Lung (tissue), 12 donors: ENCODE results near the gene MPZ. TPM values are rescaled to one million over a fixed set of nuclear protein-coding genes. Genes with fewer than 3 reads are reported as not detected.

Source experiments
- ATAC-seq: fragments of 200-7000 bp; cut with Tn5 transposase; one replicate; pipeline ENCODE4 v1.9.1; 2020; ENCODE audit warnings: moderate number of reproducible peaks; ENCODE audit not compliant: insufficient read depth, low FRiP score
- DNase-seq, 3 donors: peaks; one replicate each; pipeline ENCODE4 v3.0.0-alpha.2; 2013 to 2017
- H3K27ac ChIP-seq, 2 donors: one replicate each; pipeline ENCODE4 v1.5.1; 2013; ENCODE audit warnings: mild to moderate bottlenecking in 2 of 2, moderate library complexity in 2 of 2, control low read depth in 1 of 2, inconsistent platforms in 1 of 2, low read depth in 1 of 2, low read length in 1 of 2
- H3K27me3 ChIP-seq, 3 donors: one replicate each; pipeline ENCODE4 v1.5.1; 2013; ENCODE audit warnings: low read length in 2 of 3; ENCODE audit not compliant: control insufficient read depth in 3 of 3, insufficient read depth in 3 of 3
- H3K36me3 ChIP-seq, 4 donors: one replicate each; pipeline ENCODE4 v1.5.1; 2013; ENCODE audit warnings: low read length in 4 of 4, mild to moderate bottlenecking in 1 of 4, moderate library complexity in 1 of 4; ENCODE audit not compliant: control insufficient read depth in 4 of 4, insufficient read depth in 4 of 4
- H3K4me1 ChIP-seq, 5 donors: one replicate each; pipeline ENCODE4 v1.5.1; 2013; ENCODE audit warnings: low read length in 5 of 5, mild to moderate bottlenecking in 2 of 5, moderate library complexity in 1 of 5; ENCODE audit not compliant: control insufficient read depth in 5 of 5, insufficient read depth in 5 of 5
- H3K4me3 ChIP-seq: one replicate; pipeline ENCODE4 v1.5.1; 2013; ENCODE audit warnings: mild to moderate bottlenecking, control low read depth, moderate library complexity
- H3K9ac ChIP-seq, 2 donors: one replicate each; pipeline ENCODE4 v1.5.1; 2013; ENCODE audit warnings: low read length in 2 of 2, control low read depth in 1 of 2; ENCODE audit not compliant: insufficient read depth in 1 of 2
- H3K9me3 ChIP-seq, 4 donors: one replicate each; pipeline ENCODE4 v1.5.1; 2013; ENCODE audit warnings: low read length in 3 of 4, mild to moderate bottlenecking in 1 of 4, moderate library complexity in 1 of 4; ENCODE audit not compliant: control insufficient read depth in 4 of 4, insufficient read depth in 3 of 4
- WGBS, 2 donors: extraction: QIAGEN DNeasy Blood & Tissue Kit; methylation state at CpG; one replicate each; pipeline ENCODE4 v1.1.7; 2013; 5-methylcytosine and 5-hydroxymethylcytosine counted together
- polyA plus RNA-seq, 2 donors: library from polyadenylated mRNA; stranded (reverse); fragments of 200-250 nt; gene quantifications; one replicate each; pipeline ENCODE4 v1.2.1, GENCODE V29; 2013
- total RNA-seq, 2 donors: library from RNA; depleted of rRNA in 1 of 2; stranded (reverse); fragments of >200 nt in 1 of 2; gene quantifications; one replicate each; pipeline ENCODE4 v1.2.1, GENCODE V29; 2014 to 2021
- TF ChIP-seq, protein P1 (sequence below): IDR thresholded peaks from 2 replicates; pipeline ENCODE4 v1.5.1; 2012; ENCODE audit warnings: mild to moderate bottlenecking; ENCODE audit errors: control extremely low read depth, extremely low read depth
- donor health status: control.
- donor health status: control.
- donor health status: Bipolar disorder and iron deficiency.
- donor health status: healthy.
- donor health status: DM: yes; HTN: yes; CAD: no.

Gene MPZ
- total and polyA plus RNA-seq, 4 donors = 2.0 to 5.1 (median 3.6) TPM

DNA sequence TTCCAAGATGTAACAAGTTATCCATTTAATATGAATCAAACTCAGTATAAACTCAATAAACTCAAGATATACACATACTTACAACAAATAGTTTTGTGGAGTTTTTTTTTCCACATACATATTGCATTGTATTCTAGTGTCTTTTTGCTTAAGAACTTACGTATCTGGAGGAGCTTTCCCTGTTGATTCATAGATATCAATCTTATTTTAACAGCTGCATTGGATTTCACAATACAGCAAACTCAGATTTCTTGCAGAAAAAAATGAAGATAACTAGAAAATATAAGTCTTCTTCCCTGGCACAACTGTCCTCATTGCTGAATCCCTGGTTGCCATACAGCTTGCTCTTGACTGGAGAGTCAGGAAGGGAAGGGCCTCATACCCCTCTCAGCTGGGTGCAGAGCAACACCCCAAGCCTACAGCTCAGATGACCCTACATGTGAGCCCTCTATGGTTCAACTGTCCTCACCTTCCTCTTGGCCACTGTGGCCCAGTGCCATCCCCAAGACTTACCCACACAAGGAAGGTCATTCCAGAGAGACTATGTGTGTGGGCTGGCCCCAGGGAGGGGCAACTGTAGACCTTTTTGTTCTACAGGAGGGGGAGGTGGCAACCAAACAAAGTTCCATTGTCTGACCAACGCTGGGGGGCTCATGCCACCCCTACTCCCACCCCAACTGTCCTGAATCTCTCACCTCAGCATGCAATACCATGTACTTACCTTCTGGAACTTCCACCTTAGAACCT is 1.7 kb downstream of the MPZ start:
- Histone ChIP-seq H3K27ac (no peak overlapping the region), H3K9me3 (no peaks in the 10 kb centered on the region), H3K4me3 (no peak overlapping the region), H3K27me3 (peaks cover 0 to 6% (median 0%) of the 10 kb centered on the region in 3 donors), H3K36me3 (no peaks in the 10 kb centered on the region), H3K9ac (no peak overlapping the region), H3K4me1 (peaks cover 0 to 11% (median 8%) of the 10 kb centered on the region in 5 donors)
- DNase-seq (no peak), ATAC-seq (no peak)
- 65 to 82% methylated on average over 2 of the region's 2 CpGs for WGBS, 2 donors
- TF ChIP-seq, protein P1, sequence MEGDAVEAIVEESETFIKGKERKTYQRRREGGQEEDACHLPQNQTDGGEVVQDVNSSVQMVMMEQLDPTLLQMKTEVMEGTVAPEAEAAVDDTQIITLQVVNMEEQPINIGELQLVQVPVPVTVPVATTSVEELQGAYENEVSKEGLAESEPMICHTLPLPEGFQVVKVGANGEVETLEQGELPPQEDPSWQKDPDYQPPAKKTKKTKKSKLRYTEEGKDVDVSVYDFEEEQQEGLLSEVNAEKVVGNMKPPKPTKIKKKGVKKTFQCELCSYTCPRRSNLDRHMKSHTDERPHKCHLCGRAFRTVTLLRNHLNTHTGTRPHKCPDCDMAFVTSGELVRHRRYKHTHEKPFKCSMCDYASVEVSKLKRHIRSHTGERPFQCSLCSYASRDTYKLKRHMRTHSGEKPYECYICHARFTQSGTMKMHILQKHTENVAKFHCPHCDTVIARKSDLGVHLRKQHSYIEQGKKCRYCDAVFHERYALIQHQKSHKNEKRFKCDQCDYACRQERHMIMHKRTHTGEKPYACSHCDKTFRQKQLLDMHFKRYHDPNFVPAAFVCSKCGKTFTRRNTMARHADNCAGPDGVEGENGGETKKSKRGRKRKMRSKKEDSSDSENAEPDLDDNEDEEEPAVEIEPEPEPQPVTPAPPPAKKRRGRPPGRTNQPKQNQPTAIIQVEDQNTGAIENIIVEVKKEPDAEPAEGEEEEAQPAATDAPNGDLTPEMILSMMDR = no peak

- WGBS, 2 donors = 75 to 85% methylated on average over 7 of the region's 7 CpGs
- Histone ChIP-seq H3K4me3 (no peak overlapping the region), H3K4me1 (peaks cover 0 to 11% (median 8%) of the 10 kb centered on the region in 5 donors), H3K27me3 (peaks cover 0 to 6% (median 0%) of the 10 kb centered on the region in 3 donors), H3K36me3 (no peaks in the 10 kb centered on the region), H3K9me3 (no peaks in the 10 kb centered on the region), H3K9ac (no peak overlapping the region), H3K27ac (peak overlapping the region in 1 of 2 donors; percentile 54)
- ATAC-seq (no peak), DNase-seq (no peak)
- TF ChIP-seq, protein P1 = no peak
These were observed 2.5 kb downstream of the MPZ start for GRCh38 chr1:161307230-161307768.

DNA sequence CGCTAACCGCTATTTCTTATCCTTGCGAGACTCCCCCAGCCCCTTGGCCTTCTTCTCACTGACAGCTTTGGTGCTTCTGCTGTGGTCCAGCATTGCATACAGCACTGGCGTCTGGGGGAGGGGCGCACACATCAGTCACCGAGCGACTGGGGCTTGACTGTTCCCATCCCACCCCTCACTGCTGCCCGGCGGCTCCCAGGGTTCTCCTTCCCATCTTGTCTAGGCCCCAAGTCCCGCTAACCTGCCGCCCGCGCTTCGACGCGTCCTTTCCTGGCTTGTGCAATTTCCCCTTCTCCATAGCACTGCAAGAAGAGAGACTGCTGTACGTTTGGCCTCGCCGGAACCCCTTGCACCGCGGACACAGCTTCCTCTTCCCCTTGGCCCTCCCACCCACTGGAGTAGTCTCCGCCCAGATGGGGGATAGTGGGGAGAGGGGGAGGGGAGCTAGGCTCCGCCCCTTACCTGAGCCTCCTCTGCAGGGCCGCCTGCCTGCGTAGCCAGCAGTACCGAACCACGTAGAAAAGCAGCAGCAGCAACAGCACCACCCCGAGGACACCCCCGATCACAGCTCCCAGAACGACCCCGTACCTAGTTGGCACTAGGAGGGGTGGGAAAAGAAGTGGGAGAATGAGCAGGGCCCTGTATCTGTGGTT is 3.8 kb downstream of the MPZ start:
- peak; percentile 96 for ATAC-seq

More for the DNA sequence above, 3.8 kb downstream of the MPZ start:
- H3K36me3 ChIP-seq = no peaks in the 10 kb centered on the region
- peak overlapping the region in 1 of 2 donors; percentile 55 for H3K27ac ChIP-seq
- H3K9me3 ChIP-seq = no peaks in the 10 kb centered on the region
- peak overlapping the region; percentile 73 for H3K4me3 ChIP-seq
- peaks cover 0 to 6% (median 0%) of the 10 kb centered on the region in 3 donors for H3K27me3 ChIP-seq
- H3K9ac ChIP-seq = peak overlapping the region; percentile 41 to 52
- 1 to 2% methylated on average over 29 to 31 of the region's 31 CpGs for WGBS, 2 donors
- DNase-seq = peak; percentile 71 to 85 (median 84)
- H3K4me1 ChIP-seq = peaks cover 0 to 11% (median 8%) of the 10 kb centered on the region in 5 donors
- TF ChIP-seq, protein P1 = peak; percentile 9
